SK-MEL-5 (cell line): ENCODE data around the gene CFAP74. TPM values are rescaled to one million over a fixed set of nuclear protein-coding genes. Genes with fewer than 3 reads are reported as not detected.

Experiments used
- DNase-seq: peaks from one replicate; pipeline ENCODE4 v3.0.0-alpha.2; 2016; ENCODE audit warnings: low read depth, low spot score
- in situ Hi-C: cut with HindIII; loops from 2 replicates; pipeline ENCODE4 v1.10.0; 2016; ENCODE audit warnings: low sequenced_read_pairs, high pct_unique_total_duplicates, low pct_unique_long_range_greater_than_20kb
- total RNA-seq: library from RNA; depleted of rRNA; stranded (reverse); fragments of >200 nt; shearing (Covaris generic); gene quantifications from 2 replicates; pipeline ENCODE4 v1.2.3, GENCODE V29; 2014

The CFAP74 gene
- total RNA-seq, 1 experiment from 2014 or later = not detected

- no peak for DNase-seq
- in situ Hi-C loops = no loop called here
Observed at GRCh38 chr1:2024451-2024850, 20.9 kb upstream of the CFAP74 start.

- in situ Hi-C loops = no loop called here
- DNase-seq = no peak
Observed at GRCh38 chr1:2023187-2023586, 19.6 kb upstream of the CFAP74 start.

- no peak for DNase-seq
- in situ Hi-C loops = no loop called here
Observed at GRCh38 chr1:2022063-2022770, 18.6 kb upstream of the CFAP74 start.

GRCh38 chr1:2021550-2021949, 18.0 kb upstream of the CFAP74 start:
- DNase-seq = no peak
- in situ Hi-C loops = no loop called here

- in situ Hi-C loops = no loop called here
- DNase-seq = no peak
Observed at GRCh38 chr1:2020310-2020655, 16.7 kb upstream of the CFAP74 start.

- no peak for DNase-seq
- in situ Hi-C loops = no loop called here
Observed at GRCh38 chr1:2019571-2020309, 16.2 kb upstream of the CFAP74 start.

- DNase-seq = no peak
- in situ Hi-C loops = no loop called here
Observed at GRCh38 chr1:2019172-2019543, 15.6 kb upstream of the CFAP74 start, which contains the start of gene GABRD. GABRD (plus strand) TSS chr1:2019345; CDS start chr1:2019424, 79 bp downstream.

- no peak for DNase-seq
- in situ Hi-C loops = no loop called here
Observed at GRCh38 chr1:2018217-2019171, 14.9 kb upstream of the CFAP74 start.

GRCh38 chr1:2016123-2016522, 12.5 kb upstream of the CFAP74 start:
- in situ Hi-C loops = no loop called here
- no peak for DNase-seq

- DNase-seq = no peak
- in situ Hi-C loops = no loop called here
Observed at GRCh38 chr1:2014741-2015735, 11.5 kb upstream of the CFAP74 start.

- in situ Hi-C loops = no loop called here
- DNase-seq = no peak
Observed at GRCh38 chr1:2014181-2014580, 10.6 kb upstream of the CFAP74 start.

- in situ Hi-C loops = no loop called here
- DNase-seq = no peak
Observed at GRCh38 chr1:2009101-2010053, 5.8 kb upstream of the CFAP74 start.

GRCh38 chr1:2004856-2005255, 1.3 kb upstream of the CFAP74 start:
- in situ Hi-C loops = no loop called here
- DNase-seq = no peak

- DNase-seq = no peak
- in situ Hi-C loops = no loop called here
Observed at GRCh38 chr1:2001773-2002411, 1.7 kb downstream of the CFAP74 start.

- in situ Hi-C loops = no loop called here
- no peak for DNase-seq
Observed at GRCh38 chr1:2000850-2001249, 2.7 kb downstream of the CFAP74 start.

- in situ Hi-C loops = no loop called here
- no peak for DNase-seq
Observed at GRCh38 chr1:2000432-2000831, 3.2 kb downstream of the CFAP74 start.
